Muscle of arm (tissue), 14 donors: Measurements from ENCODE around the gene MORN1. TPM values are rescaled to one million over a fixed set of nuclear protein-coding genes. Genes with fewer than 3 reads are reported as not detected.
A peak's percentile ranks its signal among the peaks of the same experiment; 100 is the strongest.
"Not testable (repeated sequence)": the region's sequence is repeated elsewhere in the genome, so short reads cannot be mapped to it uniquely, and the experiment has no call there.

Source experiments
- DNase-seq: peaks from one replicate; pipeline ENCODE4 v3.0.0-alpha.2; 2013
- long read RNA-seq, 11 donors: transcript quantifications; one replicate each; lab custom pipeline, GENCODE V29; 2026
- polyA plus RNA-seq, 12 donors: library from polyadenylated mRNA; unstranded; fragments of 120-200 nt; gene quantifications; one replicate each; pipeline ENCODE4 v1.2.1, GENCODE V29; 2013; ENCODE audit not compliant: insufficient read length in 12 of 12

The MORN1 gene
- 1 to 10 TPM in 11 of 12 donors, not detected in 1; 4.4 to 9.4 (median 5.7) TPM for polyA plus RNA-seq
- long read RNA-seq, donor 1, partial matches to known transcripts = 0 of 3 reads
- long read RNA-seq, donor 1, other reads (novel, unspliced or antisense) = 0 of 3 reads
- long read RNA-seq, donor 2, partial matches to known transcripts = 14 of 65 reads
- long read RNA-seq, donor 2, other reads (novel, unspliced or antisense) = 50 of 65 reads
- long read RNA-seq, donor 3 = 0 reads
- long read RNA-seq, donor 4, partial matches to known transcripts = 5 of 24 reads
- long read RNA-seq, donor 4, other reads (novel, unspliced or antisense) = 17 of 24 reads
- long read RNA-seq, donor 5 = 0 reads
- long read RNA-seq, donor 6, partial matches to known transcripts = 0 of 1 reads
- long read RNA-seq, donor 6, other reads (novel, unspliced or antisense) = 0 of 1 reads
- long read RNA-seq, donor 7 = 0 reads
- long read RNA-seq, donor 8, partial matches to known transcripts = 0 of 1 reads
- long read RNA-seq, donor 8, other reads (novel, unspliced or antisense) = 0 of 1 reads
- long read RNA-seq, donor 9, partial matches to known transcripts = 0 of 1 reads
- long read RNA-seq, donor 9, other reads (novel, unspliced or antisense) = 0 of 1 reads
- long read RNA-seq, donor 10, partial matches to known transcripts = 0 of 3 reads
- long read RNA-seq, donor 10, other reads (novel, unspliced or antisense) = 0 of 3 reads
- long read RNA-seq, donor 11, partial matches to known transcripts = 6 of 43 reads
- long read RNA-seq, donor 11, other reads (novel, unspliced or antisense) = 37 of 43 reads

DNA sequence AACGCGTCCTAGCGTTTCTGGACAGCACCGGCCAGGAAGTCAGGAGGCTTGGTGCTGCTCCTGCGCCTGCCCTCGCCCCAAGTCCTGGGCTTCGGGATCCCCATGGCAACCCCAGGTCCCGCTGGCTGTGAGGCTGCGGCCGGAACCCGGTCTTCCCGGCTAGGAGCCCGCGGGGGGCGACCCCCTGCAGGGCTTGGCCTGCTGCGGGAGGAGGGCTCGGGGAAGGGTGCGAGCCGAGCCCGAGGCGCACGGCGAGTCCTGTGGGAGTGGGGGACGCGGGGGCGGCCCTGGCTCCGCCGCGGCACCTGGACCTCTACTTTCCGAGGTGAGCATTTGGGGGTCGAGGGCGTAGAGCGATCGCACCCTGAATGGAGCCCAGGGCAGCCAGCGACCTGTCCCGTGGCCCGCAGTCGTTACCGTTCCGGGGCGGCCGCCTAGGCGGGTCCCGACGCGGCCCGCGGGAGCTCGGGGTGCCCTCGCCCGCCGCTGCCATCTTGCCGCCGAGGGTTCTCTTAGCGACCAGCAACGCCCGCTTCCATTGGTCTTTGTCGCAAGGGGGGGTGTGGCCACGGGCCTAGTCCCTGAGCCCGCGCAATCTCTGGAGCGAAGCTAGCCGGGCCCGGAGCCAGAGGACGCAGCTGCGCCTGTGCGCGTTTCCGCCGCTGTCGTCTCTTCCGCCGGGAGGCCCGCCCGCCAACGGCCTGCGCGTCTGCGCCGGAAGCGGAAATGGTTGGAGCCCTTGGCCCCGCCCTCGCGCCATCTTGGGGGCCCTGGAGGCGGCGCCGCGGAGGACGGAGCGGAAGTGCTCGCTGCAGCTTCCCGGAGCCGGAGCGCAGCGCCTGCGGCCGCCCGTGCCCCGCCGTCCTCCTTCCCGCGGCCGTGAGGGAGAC lies at the start of gene MORN1, which contains the start of gene RER1:
MORN1 (minus strand) TSS at position 514 of the 890 bp plus-strand sequence; CDS start at position 493, 21 bp downstream.
RER1 (plus strand) TSS at position 801 of the 890 bp plus-strand sequence. CDS start 3,950 bp downstream, outside the sequence.
- peak; percentile 100 for DNase-seq

DNA sequence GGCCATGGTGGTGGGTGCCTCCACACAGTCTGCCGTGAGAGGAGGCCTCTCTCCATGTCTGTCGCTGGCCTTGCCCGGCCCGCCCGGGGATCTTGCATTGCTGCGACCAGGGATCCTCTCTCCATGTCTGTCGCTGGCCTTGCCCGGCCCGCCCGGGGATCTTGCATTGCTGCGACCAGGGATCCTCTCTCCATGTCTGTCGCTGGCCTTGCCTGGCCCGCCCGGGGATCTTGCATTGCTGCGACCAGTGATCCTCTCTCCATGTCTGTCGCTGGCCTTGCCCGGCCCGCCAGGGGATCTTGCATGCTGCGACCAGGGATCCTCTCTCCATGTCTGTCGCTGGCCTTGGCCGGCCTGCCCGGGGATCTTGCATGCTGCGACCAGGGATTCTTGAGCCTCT lies 49.0 kb upstream of the MORN1 start:
- DNase-seq = not testable (repeated sequence)

DNA sequence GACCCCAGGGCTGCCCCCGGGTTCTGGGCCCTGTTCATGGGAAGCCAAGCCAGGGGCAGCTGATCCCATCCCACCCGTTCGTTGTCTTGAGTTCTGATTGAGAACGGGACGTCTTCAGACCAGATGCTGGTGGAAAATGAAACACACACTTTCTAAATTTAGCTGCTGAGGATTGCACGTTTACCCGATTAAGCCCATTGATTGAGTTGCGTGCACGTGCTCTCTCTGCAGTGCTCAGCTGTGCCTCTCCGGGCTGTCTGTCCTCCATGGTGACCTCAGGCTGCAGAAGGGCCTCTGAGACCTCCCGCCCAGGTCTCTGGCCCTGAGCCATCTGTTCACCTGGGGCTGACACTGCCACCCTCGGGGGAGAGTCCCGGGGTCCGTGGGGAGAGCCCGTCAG lies 48.0 kb upstream of the MORN1 start:
- DNase-seq = no peak

DNA sequence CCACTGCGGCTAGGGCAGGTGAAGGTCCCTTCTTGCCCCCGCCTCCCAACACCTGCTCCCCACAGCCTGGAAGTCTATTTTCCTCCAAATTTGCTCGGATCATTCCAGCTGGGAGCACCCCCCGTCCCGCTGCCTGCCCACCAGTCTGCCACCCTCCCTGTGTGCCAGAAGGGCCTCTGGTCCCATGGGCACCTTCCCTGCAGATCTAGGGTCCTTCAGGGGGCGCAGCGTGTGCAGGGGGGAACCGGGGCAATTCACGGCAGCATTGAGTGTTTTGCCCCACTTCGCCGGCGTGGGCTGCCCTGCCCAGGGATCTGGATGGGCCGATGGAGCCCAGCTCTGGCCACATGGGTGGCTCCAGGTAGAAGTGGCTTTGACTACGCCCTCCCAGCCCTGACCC lies 47.3 kb upstream of the MORN1 start:
- DNase-seq = no peak

DNA sequence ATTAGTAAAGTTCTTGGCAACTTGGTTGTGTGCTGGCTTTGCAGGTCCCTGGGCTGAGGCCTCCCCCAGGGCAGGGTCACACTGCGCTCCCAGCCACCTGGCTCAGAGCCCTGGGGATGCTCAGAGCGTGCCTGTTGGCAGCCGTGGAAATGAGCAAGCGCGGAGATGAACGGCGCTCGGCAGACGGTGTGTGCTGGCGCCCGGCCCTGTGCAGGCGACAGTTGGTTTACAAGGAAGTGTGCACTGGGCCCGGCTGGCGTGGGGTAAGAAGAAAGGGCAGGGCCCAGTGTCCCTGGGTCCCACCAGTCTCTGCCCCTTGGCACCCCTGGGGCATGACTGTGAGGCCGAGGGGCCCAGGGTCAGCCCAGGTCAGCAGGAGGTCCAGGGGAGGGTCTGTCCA lies 46.7 kb upstream of the MORN1 start:
- no peak for DNase-seq

DNA sequence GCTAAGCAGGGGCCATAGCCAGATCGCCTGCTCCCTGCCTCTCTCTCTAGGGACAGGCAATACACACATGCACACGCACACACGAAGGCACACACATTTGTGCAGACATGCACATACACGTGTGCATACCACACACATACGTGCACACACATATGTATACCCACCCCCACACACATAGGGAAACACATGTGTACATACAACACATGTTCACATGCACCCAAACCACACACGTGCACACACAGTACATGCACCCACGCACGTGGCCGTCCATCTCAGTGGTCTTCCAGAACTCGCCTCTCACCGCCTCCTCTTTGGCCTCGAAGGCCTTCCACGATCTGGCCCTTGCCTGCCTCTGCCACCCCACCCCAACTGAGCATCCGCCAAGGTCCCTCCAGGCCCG lies 46.3 kb upstream of the MORN1 start:
- no peak for DNase-seq

DNA sequence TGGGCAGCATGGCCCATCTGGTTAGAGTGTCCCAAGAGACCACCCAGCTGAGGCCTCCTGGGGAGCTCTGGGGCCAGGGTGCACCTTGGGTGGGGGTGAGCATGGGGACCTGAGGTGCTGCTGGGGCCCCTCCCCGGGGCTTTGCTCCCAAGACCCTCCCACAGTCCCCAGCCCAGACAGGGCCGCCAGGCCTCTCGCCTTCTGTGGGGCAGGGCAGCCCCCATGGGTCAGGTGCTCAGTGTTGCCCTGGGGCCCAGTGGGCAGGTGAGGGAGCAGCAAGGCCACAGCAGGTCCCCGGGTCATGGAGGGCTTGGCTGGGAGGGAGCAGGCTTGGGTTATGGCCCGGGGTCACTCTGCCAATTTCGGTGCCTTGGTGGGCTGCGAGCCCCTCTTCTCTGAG lies 45.5 kb upstream of the MORN1 start:
- no peak for DNase-seq

DNA sequence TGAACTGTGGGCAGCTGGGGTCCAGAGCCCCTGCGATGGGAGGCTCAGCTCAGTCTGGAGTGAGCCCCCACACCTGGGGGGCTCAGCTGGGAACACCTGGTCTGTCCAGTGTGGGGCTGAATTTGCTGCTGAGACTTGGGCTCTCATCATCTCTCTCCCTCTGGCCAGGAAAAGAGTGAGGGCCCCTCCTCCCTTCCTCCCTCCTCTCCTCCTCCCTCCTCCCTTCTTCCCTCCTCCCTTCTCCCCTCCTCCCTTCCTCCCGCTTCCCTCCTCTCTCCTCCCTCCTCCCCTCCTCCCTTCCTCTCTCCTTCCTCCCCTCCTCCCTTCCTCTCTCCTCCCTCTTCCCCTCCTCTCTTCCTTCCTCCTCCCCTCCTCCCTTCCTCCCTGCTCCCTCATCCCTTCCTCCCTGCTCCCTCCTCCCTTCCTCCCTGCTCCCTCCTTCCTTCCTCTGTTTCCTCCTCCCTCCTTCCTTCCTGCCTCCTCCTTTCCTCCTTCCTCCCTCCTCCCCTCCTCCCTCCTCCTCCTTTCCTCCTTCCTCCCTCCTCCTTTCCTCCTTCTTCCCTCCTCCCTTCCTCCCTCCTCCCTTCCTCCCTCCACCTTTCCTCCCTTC lies 44.5 kb upstream of the MORN1 start:
- DNase-seq = no peak

DNA sequence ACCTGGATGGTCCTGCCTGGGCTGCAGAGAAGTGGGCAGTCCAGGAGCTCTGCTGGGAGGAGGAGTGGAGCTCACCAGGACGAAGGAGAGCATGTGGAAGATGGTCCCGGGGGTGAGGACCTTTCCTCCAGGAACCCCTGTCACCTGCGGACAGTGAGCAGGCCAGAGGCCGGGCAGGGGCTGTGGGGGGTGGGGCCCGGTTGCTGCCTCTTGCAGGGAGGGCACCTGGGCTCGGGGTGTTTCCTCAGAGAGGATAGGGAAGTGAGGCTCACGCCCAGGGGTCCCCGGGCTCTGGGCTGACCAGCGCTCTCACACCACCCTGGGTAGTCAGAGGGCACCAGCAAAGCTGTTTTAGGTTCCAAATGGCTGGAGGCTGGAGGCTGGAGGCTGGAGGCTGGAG lies 43.7 kb upstream of the MORN1 start:
- no peak for DNase-seq

DNA sequence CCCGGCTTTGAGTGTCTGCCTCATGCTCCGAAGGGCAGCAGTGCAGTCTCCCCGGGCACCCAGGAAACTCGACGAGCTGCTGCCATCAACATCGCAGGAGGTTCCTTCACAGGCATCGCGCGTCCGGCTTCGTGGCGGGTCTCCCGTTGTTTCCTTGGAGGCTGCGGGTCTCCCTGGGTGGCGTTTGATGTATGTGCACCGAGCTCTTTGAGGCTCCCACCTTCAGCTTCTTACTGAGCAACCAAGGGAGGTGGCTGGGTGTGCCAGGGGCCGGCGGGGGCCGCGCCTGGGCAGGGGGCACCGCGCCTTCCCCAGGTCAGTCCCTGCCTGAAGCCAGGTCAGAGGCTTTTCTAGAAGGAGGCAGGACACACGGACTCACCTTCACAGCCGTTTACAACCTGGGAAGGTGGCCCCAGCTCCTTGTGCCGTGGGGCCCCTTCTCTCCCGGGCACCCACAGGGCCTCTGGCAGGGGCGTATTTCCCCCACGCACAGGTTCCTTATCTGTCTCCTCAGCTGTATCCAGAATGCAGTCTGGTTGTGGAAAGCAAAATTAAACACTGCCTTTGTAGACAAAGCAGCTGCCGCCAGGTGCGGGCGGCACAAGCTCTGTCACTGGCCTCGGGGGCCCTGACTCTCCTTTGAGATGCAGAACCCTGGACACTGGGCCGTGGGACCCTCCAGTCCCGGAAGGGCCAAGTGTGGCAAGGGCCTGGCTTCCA lies 42.7 kb upstream of the MORN1 start:
- DNase-seq = no peak

DNA sequence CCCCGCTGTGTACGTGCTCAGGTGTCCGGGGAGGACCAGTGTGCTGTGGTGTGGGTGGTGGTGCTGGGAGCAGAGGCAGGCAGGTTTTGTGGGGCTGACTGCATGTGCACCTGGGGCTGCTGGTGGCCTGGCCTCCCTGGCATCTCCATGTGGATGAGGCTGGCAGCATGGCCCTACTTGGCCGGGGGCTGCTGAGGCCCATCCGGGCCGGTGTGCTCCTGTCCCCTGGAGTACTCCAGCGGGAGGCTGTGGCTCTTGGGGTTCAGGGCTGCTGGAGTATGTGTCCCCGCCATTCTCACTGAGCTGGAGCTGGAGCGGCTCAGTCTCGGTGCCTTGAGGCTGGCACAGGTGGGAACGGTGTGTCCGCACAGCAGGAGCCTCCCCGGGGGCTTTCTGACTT lies 41.8 kb upstream of the MORN1 start:
- no peak for DNase-seq

DNA sequence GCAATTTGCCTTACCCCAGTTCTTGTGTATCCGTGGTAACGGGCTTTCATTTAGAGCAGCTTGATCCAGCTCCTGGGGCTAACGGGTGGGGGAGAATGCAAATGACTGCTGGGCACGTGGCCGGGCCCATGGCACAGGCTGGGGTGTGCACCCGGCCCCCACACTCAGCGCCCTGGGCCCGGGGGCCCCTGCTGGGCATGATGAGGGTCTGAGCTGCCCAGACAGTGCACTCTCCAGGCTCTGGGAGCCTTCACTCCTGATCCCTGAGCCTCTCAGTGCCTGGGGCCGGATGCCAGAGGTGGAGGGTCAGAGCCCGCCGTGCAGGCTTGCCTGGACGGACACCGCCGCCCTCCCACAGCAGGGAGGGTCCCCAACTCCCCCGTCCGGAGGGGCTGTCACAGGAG lies 41.1 kb upstream of the MORN1 start:
- DNase-seq = no peak

DNA sequence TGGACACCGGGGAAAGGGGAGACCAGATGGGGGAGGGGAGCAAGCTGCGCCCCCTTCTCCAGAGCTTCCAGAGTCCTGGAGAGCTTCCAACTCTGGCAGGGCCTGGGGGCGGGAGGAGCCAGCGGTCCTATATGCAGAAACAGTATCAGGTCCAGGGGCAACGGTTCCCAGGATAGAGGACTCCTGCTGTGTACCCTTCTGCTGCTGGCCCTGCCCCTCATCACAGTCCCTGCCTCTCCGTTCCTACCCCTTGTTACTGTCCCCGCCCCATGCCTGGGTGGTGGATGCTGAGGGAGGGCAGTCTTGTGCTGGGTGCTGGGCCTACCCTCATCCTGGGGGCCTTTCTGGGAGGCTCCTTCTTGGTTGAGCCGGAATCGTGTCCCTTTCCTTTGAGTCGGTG lies 40.2 kb upstream of the MORN1 start:
- DNase-seq = no peak

DNA sequence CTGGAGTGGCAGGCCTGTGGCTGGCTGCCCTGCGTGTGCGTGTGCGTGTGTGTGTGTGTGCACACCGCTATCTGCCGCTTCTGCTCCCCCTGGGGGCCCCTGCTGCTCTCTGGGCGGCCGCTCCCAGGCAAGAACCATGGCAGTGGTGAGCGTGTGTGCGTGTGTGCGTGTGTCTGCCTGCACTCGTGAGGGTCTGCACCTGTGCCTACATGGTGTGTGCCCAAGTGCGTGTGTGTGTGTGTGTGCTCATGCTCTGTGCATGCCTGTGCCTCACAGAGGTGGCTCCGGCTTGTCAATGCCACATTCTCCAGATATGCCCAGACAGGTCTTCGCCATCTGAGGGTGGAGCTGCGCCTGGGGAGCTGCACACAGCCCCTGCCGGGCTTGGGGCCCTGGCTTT lies 39.7 kb upstream of the MORN1 start:
- no peak for DNase-seq

DNA sequence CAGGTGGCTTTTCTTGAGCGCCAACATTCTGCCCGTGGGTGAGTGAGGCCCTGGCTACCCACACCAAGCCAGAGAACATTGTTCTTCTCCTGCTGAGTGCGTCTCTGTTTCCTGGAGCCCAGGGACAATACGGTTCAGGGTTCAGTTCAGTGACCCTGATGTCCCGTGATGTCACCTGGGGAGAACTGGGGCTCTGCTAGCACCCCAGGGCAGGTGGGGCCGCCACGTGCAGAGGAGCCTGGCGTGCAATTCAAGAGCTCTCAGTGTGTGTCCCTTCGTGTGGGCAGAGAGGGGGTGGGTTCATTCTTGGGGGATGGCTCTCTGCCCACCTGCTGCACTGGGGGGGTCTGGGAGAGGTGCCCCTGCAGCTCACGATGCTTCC lies 39.2 kb upstream of the MORN1 start:
- DNase-seq = no peak

DNA sequence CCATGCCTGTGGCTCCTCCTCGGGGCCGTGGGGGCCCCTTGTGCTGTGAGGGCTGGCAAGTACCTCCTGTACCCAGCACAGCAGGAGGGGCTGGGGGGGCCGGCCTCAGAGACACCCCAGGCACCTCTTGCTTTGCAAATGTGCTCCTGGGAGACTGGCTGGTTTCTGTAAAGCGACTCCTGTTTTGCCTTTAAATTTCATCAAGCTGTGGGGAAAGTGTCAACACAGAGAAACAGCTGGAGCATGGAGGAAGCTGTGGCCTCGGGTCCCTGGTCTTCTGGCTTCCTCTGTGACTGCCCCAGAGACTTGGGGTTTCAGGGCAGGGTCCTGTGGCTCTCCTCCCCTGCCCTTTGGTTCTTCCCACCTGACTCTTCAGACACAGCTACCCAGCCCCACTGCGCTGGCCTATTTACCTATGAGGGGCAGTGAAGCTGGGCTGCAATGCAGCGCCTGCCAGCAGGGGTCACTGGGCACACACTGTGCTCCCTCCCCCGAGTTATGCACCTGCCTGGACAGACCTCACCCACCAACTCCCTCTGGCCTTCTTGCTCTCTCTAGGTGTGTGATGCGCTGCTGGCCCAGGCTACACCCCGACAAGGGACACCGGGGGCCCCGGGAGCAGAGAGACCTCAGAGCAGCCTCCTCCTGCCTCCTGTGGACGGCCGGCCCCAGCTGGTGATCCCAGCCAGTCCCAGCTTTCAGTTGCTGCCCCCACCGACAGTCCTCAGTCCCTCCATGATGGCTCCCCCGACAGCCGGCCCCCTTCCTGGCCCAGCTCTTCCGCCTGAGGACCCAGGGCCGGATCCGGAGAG lies 38.6 kb upstream of the MORN1 start:
- no peak for DNase-seq

DNA sequence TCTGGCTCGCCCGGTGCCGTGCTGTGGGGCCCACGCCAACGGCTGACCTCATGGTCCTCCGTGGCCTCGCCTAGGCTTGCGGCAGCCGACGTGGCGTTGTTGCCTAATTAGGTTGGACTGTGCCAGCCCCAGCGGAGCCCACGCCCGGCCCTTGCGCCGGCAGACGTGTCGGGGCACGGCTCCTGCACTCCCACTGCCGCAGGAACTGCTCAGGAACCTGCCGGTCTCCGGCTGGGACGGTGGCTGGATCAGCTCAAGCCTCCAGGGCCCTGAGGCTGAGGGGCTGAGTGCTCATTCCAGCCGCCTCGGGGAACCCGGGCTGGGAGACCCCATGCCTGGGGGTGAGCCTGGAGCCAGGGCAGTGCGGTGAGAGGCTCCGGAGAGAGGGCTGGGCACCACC lies 37.1 kb upstream of the MORN1 start:
- DNase-seq = no peak

DNA sequence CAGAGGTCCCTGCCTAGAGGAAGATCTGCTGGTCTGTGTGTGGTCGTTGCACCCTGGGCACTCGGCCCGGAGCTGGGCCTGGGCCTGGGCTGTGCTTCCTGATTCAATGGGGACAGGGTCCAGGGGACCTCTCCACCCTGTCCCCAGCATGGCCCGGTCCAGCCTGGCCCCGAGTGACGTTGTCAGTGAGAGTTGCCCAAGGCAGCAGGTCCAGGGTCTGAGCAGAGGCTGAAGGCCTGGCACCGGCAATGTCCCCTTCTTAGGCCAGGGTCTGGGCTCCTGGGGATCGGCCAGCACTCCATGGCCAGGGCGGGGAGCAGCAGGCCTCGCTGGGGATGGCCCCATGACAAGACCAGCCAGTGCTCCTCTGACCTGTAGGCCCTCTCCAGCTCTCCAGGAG lies 36.6 kb upstream of the MORN1 start:
- DNase-seq = no peak

DNA sequence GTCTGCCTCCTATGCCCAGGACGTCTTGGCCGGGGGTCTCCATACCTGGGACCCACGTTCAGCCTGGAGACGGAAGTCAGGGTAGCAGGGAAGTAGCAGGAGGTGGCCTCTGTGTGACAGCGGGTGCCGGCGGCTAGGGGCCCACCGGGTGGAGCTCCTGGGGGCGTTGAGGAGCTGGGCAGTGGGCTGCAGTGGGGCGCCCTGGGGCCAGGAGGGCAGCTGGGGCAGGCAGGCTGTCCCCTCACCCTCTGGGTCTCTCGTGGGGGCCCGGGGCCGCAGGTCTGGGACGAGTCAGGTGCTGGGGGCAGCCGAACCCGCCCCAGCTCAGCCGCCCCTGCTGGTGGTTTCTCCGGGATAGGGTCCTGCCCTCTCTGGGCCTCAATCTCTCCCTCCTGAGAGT lies 35.7 kb upstream of the MORN1 start:
- no peak for DNase-seq

DNA sequence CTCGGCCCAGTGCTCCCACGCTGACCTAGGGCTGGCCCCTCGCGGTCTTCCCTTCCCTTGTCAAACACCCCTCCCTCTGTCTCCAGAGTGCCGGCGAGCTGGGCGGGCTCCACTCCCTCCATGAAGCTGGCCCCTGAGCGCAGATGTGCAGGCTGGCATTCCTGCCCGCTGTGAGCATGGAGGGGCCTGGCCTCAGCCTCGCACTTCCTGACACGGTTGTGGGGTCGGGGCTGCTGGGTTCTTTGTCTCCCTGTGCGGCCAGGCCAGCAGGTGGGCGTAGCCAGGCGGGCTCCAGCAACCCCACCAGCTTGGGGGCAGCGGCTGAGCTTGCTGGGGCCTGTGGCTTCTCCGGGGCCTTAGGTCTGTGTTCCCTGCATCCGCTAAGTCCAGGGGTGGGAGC lies 35.2 kb upstream of the MORN1 start:
- no peak for DNase-seq
